ENCODE results near the gene TSPAN4. TPM values are rescaled to one million over a fixed set of nuclear protein-coding genes. Genes with fewer than 3 reads are reported as not detected.
A peak's percentile ranks its signal among the peaks of the same experiment; 100 is the strongest.

Gene TSPAN4
- total RNA-seq, 2 experiments from 2014 or later, result 4.4 to 4.5 TPM

DNA sequence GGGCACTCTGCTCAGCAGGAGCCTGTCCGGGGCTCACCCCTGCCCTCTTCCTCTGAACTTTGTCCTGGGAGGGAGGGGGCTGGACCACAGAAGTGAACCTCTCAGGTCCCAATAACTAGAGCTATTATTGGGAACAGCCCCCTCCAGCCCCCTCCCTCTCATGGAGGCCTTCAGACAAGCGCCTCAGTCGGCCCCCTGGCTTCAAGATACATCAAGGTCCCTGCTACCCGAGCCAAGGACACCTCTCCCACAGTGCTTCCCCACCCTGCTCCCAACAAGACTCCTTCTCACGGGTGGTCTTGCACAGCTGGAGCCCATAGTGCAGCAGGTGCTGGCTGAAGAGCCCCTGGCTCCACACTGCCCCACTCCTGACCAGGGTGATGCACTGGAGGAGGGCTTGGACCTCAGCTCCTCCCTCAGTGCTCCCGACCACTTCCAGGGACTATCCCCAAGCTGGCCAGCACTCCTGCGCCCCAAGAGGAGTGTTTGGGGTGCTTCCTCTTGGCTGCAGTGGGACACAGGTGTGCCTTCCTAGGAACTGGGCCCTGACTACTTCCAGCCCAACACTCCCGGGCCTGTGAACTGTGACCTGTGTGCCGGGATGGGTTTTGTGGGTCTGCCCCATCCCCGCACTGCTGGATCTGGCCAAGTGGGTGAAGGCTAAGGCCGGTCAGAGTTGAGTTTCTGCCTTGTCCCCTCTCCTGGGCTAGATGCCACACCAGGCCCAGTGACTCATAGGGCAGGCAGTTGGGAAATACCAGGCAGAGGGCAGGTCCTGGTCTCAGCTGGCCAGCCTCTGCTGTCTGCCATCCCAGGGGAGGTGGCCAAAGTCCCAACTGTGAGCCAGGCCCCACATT lies 21.8 kb upstream of the TSPAN4 start:
- no peaks in the 10 kb centered on the region for H3K27me3 Mint-ChIP-seq

DNA sequence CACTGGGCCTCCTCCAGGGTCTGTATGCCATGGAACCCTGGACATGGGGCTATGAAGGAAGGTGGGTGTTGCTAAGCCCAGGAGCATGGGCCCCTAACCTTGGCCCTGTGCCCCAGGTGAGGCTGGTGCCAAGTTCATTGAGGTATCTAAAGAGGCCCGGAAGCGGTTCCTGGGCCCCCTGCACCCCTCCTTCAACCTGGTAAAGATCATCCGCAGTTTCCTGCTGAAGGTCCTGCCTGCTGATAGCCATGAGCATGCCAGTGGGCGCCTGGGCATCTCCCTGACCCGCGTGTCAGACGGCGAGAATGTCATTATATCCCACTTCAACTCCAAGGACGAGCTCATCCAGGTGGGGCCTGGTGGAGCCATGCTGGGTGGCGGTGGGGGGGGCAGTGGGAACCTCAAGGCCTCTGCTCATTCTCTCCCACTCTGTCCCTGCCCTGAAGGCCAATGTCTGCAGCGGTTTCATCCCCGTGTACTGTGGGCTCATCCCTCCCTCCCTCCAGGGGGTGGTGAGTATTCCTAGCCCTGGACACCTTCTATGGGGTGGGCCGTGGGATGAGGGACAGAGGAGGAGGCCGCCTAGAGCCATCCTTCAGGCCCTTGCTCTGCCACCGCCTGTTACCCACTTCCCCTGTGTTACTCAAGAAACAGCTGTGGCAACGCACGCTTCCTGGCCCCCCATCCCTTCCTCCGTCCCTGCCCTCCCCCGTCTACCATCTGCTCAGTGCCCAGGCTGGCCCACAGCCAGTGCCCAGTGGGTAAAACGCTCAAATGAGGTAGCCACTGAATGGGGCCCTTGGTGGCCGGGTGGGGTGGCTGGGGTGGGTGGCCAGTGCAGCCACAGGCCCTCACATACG lies 20.9 kb upstream of the TSPAN4 start:
- CTCF ChIA-PET, result interaction anchor here (1.3 kb wide), 1 partner anchor 10 kb away, joined by 3 read pairs; no protein-coding TSS in a partner anchor
- H3K27ac Mint-ChIP-seq, result no peak overlapping the region
- H3K9me3 Mint-ChIP-seq, result no peaks in the 10 kb centered on the region
- H3K27me3 Mint-ChIP-seq, result no peaks in the 10 kb centered on the region
- H3K4me3 Mint-ChIP-seq, result peak overlapping the region; percentile 74
- DNase-seq, result no peak
- peaks cover 7% of the 10 kb centered on the region for H3K36me3 Mint-ChIP-seq (ENCODE audit: low read depth)
- POLR2A ChIA-PET, result interaction anchor here (2.8 to 5.2 kb wide), 3 partner anchors 10 to 20 kb away, joined by 32 to 74 read pairs (median 62); partner anchors contain the start of genes CD151, CRACR2B, POLR2L and RPLP2
- peaks cover 21% of the 10 kb centered on the region for H3K4me1 Mint-ChIP-seq

More for the DNA sequence above, 21.8 kb upstream of the TSPAN4 start:
- Mint-ChIP-seq H3K4me3 (peak overlapping the region; percentile 74), H3K27ac (peak overlapping the region; percentile 40), H3K9me3 (no peaks in the 10 kb centered on the region), H3K36me3 (ENCODE audit: low read depth) (peaks cover 7% of the 10 kb centered on the region), H3K4me1 (peaks cover 15% of the 10 kb centered on the region)
- ChIA-PET POLR2A (interaction anchor here (0.5 to 5.2 kb wide), 9 partner anchors 9 to 205 kb away, joined by 3 to 74 read pairs (median 12); partner anchors contain the start of genes CD151, CRACR2B, IRF7 and PIDD1), CTCF (interaction anchor here (1.0 to 2.0 kb wide), 3 partner anchors 10 to 22 kb away, joined by 3 to 8 read pairs (median 4); partner anchors contain the start of genes RPLP2 and TSPAN4)
- no peak for DNase-seq

DNA sequence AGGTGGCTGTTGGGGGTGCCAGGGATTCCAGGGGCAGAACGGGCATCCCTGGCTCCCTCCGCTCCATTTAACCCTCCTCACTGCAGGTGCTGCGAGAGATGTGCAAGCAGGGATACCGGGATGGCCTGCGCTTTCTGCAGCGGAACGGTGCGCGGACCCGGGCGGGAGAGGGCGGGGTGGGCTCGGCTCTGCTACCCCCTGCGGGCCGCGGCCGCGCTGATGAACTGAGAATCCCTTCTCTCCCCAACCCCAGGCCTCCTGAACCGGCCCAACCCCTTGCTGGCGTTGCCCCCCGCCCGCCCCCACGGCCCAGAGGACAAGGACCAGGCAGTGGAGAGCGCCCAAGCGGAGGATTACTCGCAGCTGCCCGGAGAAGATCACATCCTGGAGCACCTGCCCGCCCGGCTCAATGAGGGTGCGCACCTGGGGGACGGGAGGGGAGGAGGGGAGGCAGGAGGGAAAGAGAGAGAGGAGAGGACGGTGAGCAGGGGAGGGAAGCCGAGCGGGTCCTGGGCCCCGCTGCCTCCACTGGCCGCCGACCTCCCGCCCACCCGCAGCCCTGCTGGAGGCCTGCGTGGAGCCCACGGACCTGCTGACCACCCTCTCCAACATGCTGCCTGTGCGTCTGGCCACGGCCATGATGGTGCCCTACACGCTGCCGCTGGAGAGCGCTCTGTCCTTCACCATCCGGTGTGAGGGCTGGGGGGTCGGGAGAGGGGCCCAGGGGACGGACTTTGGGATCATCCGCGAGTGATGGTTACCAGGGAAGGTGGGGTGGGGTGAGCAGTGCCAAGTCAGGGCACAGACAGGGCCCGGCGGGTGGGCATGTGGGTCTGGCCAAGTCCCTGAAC lies 19.0 kb upstream of the TSPAN4 start:
- peaks cover 13% of the 10 kb centered on the region for H3K27me3 Mint-ChIP-seq
- peaks cover 30% of the 10 kb centered on the region for H3K4me1 Mint-ChIP-seq
- no peaks in the 10 kb centered on the region for H3K9me3 Mint-ChIP-seq
- no peak for DNase-seq
- CTCF ChIA-PET, result interaction anchor here (0.6 kb wide), 1 partner anchor 10 kb away, joined by 3 read pairs; no protein-coding TSS in a partner anchor
- POLR2A ChIA-PET, result interaction anchor here (1.0 kb wide), 2 partner anchors 15 to 18 kb away, joined by 3 to 4 read pairs; partner anchors contain the start of gene RPLP2
- peaks cover 7% of the 10 kb centered on the region for H3K36me3 Mint-ChIP-seq (ENCODE audit: low read depth)
- no peak overlapping the region for H3K4me3 Mint-ChIP-seq
- no peak overlapping the region for H3K27ac Mint-ChIP-seq

DNA sequence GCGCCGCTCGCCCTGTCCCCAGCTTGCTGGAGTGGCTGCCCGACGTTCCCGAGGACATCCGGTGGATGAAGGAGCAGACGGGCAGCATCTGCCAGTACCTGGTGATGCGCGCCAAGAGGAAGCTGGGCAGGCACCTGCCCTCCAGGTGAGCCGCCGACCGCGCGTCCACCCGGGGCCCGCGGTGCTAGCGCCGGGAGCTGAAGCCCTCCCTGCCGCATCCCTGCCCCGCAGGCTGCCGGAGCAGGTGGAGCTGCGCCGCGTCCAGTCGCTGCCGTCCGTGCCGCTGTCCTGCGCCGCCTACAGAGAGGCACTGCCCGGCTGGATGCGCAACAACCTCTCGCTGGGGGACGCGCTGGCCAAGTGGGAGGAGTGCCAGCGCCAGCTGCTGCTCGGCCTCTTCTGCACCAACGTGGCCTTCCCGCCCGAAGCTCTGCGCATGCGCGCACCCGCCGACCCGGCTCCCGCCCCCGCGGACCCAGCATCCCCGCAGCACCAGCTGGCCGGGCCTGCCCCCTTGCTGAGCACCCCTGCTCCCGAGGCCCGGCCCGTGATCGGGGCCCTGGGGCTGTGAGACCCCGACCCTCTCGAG lies 18.3 kb upstream of the TSPAN4 start:
- DNase-seq, result no peak
- ChIA-PET POLR2A (interaction anchor here (1.0 to 2.0 kb wide), 2 partner anchors 13 to 16 kb away, joined by 4 to 5 read pairs; partner anchors contain the start of gene RPLP2), CTCF (no interaction called here)
- peaks cover 19% of the 10 kb centered on the region for H3K27me3 Mint-ChIP-seq
- H3K27ac Mint-ChIP-seq, result no peak overlapping the region
- H3K4me1 Mint-ChIP-seq, result peaks cover 37% of the 10 kb centered on the region
- H3K36me3 Mint-ChIP-seq (ENCODE audit: low read depth), result peaks cover 7% of the 10 kb centered on the region
- H3K9me3 Mint-ChIP-seq, result no peaks in the 10 kb centered on the region
- no peak overlapping the region for H3K4me3 Mint-ChIP-seq

DNA sequence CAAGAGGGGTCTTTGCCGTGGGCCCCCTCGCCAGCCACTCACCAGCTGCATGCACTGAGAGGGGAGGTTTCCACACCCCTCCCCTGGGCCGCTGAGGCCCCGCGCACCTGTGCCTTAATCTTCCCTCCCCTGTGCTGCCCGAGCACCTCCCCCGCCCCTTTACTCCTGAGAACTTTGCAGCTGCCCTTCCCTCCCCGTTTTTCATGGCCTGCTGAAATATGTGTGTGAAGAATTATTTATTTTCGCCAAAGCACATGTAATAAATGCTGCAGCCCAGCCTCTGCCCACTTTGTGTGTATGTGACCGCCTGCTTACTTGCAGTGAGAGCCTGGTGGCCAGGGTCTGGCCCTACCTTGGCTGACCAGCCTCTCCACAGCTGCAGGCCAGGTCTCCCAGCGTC lies 17.7 kb upstream of the TSPAN4 start:
- ChIA-PET POLR2A (interaction anchor here (1.0 to 2.0 kb wide), 2 partner anchors 12 to 16 kb away, joined by 4 to 5 read pairs; partner anchors contain the start of gene RPLP2), CTCF (no interaction called here)
- H3K4me3 Mint-ChIP-seq, result no peak overlapping the region
- peaks cover 43% of the 10 kb centered on the region for H3K4me1 Mint-ChIP-seq
- no peak for DNase-seq
- H3K27me3 Mint-ChIP-seq, result peaks cover 25% of the 10 kb centered on the region
- H3K36me3 Mint-ChIP-seq (ENCODE audit: low read depth), result peaks cover 7% of the 10 kb centered on the region
- no peaks in the 10 kb centered on the region for H3K9me3 Mint-ChIP-seq
- H3K27ac Mint-ChIP-seq, result no peak overlapping the region

DNA sequence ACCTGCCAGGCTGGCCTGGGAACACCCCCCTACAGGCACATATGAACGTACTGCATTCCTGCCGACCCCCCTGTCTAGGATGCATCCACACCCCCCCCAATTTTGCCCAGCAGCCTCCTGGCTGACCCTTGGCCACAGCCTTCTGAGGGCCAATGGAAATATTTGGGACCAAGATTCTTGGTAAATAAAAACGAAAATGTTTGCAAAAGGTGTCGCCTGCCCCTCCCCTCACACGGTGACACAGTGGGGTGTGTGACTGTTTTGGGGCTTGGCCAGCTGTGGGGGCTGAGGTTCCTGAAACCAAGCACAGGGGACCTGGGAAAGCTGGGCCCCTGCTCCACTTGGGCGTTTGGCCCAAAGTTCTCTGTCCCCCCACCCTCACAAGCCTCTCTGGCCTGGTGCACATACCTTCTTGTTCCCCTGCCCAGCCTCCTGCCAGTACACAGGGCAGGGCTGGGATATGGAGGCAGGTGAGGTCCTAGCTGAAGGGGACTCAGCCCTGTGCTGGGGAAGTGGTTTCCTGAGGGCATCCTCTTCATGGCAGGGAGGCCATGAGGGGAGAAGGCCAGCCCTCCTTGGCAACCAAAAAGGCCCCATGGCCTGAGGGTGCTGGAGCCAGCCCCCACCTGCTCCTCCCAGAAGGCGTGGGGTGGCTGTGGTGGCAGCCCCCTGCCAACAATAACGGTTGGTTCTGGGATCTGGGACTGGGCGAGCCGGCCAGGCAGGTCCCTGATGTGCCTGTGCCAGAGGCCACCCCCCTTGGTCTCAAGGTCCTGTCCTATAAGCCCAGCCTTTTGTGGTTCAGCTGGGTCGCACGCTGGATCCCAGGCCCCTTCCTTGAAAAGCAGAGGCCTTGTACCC lies 17.1 kb upstream of the TSPAN4 start:
- POLR2A ChIA-PET, result interaction anchor here (0.9 to 6.0 kb wide), 4 partner anchors 11 to 17 kb away, joined by 4 to 45 read pairs (median 6); partner anchors contain the start of genes POLR2L, RPLP2 and TSPAN4
- CTCF ChIA-PET, result no interaction called here
- H3K9me3 Mint-ChIP-seq, result no peaks in the 10 kb centered on the region
- no peak overlapping the region for H3K27ac Mint-ChIP-seq
- peaks cover 7% of the 10 kb centered on the region for H3K36me3 Mint-ChIP-seq (ENCODE audit: low read depth)
- peaks cover 26% of the 10 kb centered on the region for H3K27me3 Mint-ChIP-seq
- H3K4me1 Mint-ChIP-seq, result peaks cover 42% of the 10 kb centered on the region
- DNase-seq, result no peak
- H3K4me3 Mint-ChIP-seq, result no peak overlapping the region

DNA sequence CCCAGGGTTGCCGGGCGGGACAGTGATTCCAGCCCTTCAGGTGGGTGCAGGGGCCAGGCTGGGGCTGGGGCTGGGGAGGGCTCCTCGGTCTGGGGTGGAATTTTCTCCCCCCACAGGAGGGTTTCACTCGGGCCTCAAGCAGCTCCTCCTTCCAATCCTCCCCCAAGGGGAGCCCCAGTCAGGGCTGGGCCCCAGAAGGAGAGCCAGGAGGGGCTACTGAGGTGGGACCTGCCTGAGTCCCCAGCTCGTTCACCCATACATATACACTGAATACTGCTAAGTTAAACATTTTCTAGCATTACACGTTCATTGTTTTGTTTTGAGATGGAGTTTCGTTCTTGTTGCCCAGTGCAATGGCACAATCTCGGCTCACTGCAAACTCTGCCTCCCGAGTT lies 16.4 kb upstream of the TSPAN4 start:
- ChIA-PET POLR2A (interaction anchor here (0.9 to 6.0 kb wide), 4 partner anchors 11 to 17 kb away, joined by 4 to 45 read pairs (median 6); partner anchors contain the start of genes POLR2L, RPLP2 and TSPAN4), CTCF (no interaction called here)
- H3K4me3 Mint-ChIP-seq, result peak overlapping the region; percentile 75
- peaks cover 41% of the 10 kb centered on the region for H3K4me1 Mint-ChIP-seq
- H3K27me3 Mint-ChIP-seq, result peaks cover 29% of the 10 kb centered on the region
- H3K36me3 Mint-ChIP-seq (ENCODE audit: low read depth), result peaks cover 7% of the 10 kb centered on the region
- DNase-seq, result no peak
- H3K9me3 Mint-ChIP-seq, result no peaks in the 10 kb centered on the region
- no peak overlapping the region for H3K27ac Mint-ChIP-seq

DNA sequence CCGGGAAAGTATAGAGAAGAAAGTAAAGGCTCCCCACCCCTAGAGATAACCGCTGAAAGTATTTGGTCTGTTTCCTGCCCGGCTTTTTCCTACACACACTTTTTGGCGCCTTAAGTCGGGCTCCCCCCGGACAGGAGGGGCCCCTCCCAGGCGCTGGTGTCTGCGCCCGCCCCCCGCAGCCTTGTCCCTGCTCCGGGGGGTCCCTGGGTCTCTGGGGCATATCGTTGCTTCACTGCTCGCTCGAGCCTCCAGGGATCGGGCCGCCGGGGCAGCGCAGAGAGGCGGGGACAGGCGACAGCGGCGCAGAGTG lies 15.9 kb upstream of the TSPAN4 start:
- H3K27me3 Mint-ChIP-seq, result peaks cover 34% of the 10 kb centered on the region
- no peak for DNase-seq
- ChIA-PET CTCF (interaction anchor here (0.8 kb wide), 1 partner anchor 18 kb away, joined by 3 read pairs; no protein-coding TSS in a partner anchor), POLR2A (interaction anchor here (0.9 to 6.0 kb wide), 3 partner anchors 14 to 18 kb away, joined by 4 to 45 read pairs (median 10); partner anchors contain the start of genes POLR2L, RPLP2 and TSPAN4)
- H3K27ac Mint-ChIP-seq, result peak overlapping the region; percentile 49
- no peaks in the 10 kb centered on the region for H3K9me3 Mint-ChIP-seq
- peaks cover 7% of the 10 kb centered on the region for H3K36me3 Mint-ChIP-seq (ENCODE audit: low read depth)
- peak overlapping the region; percentile 75 for H3K4me3 Mint-ChIP-seq
- H3K4me1 Mint-ChIP-seq, result peaks cover 39% of the 10 kb centered on the region

DNA sequence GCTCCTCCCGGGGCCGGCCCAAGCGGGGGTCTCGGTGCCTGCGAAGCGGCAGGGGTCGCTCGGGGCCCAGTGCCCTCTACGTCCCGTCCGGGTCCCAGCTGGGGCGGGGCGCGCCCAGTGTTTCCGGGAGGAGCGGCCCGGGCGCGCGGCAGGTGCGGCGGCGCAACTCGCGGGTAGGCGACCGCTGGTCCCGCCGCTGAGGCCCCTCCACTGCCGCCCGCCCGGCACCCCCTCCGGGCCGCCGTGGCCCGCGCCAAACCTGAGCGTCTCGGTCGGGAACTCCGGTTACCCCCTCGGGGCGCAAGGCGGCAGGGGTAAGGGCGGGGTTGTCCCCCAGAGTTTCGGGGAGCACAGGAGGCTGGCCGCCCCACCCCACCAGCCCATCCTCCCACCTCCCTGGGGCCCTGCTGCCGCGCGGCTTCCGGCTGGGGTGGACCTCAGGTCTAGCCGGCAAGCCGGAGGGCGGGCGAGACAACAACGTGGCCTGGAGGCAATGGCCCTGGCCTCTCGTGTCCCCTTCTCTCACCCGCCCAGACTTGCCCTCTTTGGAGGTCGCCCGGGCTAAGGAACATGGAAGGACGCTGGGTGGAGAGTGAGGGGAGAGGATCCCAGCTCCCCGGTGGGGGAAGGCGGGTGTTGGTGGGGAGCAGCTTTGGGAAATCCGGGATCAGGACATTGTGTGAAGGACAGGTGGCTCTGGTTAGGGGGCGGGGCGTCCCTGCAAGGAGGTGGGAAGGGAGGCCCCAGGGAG lies 15.3 kb upstream of the TSPAN4 start:
- peak; percentile 55 for DNase-seq
- H3K36me3 Mint-ChIP-seq (ENCODE audit: low read depth), result peaks cover 7% of the 10 kb centered on the region
- ChIA-PET CTCF (interaction anchor here (0.8 kb wide), 1 partner anchor 19 kb away, joined by 3 read pairs; no protein-coding TSS in a partner anchor), POLR2A (interaction anchor here (0.7 to 8.3 kb wide), 4 partner anchors 8 to 18 kb away, joined by 4 to 74 read pairs (median 28); partner anchors contain the start of genes PNPLA2, POLR2L, RPLP2 and TSPAN4)
- peak overlapping the region; percentile 31 for H3K27ac Mint-ChIP-seq
- H3K4me3 Mint-ChIP-seq, result peak overlapping the region; percentile 75
- H3K4me1 Mint-ChIP-seq, result peaks cover 36% of the 10 kb centered on the region
- no peaks in the 10 kb centered on the region for H3K9me3 Mint-ChIP-seq
- H3K27me3 Mint-ChIP-seq, result peaks cover 38% of the 10 kb centered on the region

DNA sequence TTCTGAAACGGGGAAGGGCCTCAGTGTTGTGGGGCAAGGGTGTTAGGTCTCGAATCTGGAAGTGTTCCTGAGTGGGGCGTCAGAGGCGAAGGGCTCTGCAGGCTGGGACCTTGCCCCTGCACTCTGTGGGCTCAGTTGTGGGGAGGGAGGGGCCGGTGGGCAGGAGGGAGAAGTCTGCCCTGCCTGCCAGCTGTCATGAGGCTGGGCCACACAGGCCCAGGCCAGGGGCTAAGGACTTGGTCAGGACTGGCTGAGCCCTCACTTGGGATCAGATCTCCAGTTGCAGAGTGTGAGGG lies 14.8 kb upstream of the TSPAN4 start, which contains the start of gene CRACR2B:
Gene CRACR2B, plus strand, starts transcription at position 23 of the 296 bp plus-strand sequence. CDS start 689 bp downstream, outside the sequence.
- Mint-ChIP-seq H3K27ac (peak within 1 kb of the TSS; percentile 31), H3K4me3 (peak within 1 kb of the TSS; percentile 75), H3K9me3 (no peaks in the 10 kb centered on the region), H3K4me1 (peaks cover 36% of the 10 kb centered on the region), H3K36me3 (ENCODE audit: low read depth) (peaks cover 7% of the 10 kb centered on the region), H3K27me3 (peaks cover 38% of the 10 kb centered on the region)
- ChIA-PET POLR2A (interaction anchor here (0.7 to 8.3 kb wide), 4 partner anchors 8 to 19 kb away, joined by 4 to 74 read pairs (median 28); partner anchors contain the start of genes PNPLA2, POLR2L, RPLP2 and TSPAN4), CTCF (no interaction called here)
- DNase-seq, result no peak

Data from activated CD4-positive, alpha-beta memory T cell treated with anti-CD3 and anti-CD28 coated beads, Interleukin-2, amount 10 ng/mL, durations not matched to agents 7 days and 5 days (primary cell).